B cell (primary cell): ENCODE measurements around the gene KLHL26. TPM values are rescaled to one million over a fixed set of nuclear protein-coding genes. Genes with fewer than 3 reads are reported as not detected.

ENCODE experiments used
- ATAC-seq: fragments of 200-7000 bp; cut with Tn5 transposase; one replicate; pipeline ENCODE4 v1.10.0; 2021; ENCODE audit warnings: low read depth, mild to moderate bottlenecking, moderate number of reproducible peaks, moderate library complexity
- CTCF ChIA-PET: fragments of 350-600 bp; sonication (Branson Sonifier 250); formaldehyde crosslinking; loops from one replicate; lab custom pipeline; 2021; ENCODE audit warnings: antibody characterized with exemption, inconsistent platforms; lab: Charles Lee
- POLR2A ChIA-PET: fragments of 350-600 bp; sonication (Branson Sonifier 250); formaldehyde crosslinking; loops from one replicate; lab custom pipeline; 2021; ENCODE audit warnings: antibody characterized with exemption; lab: Charles Lee
- DNase-seq: peaks from one replicate; pipeline ENCODE4 v3.0.0; 2013
- H2AFZ ChIP-seq: 2 replicates; pipeline ENCODE4 v1.6.1; 2012; ENCODE audit warnings: mild to moderate bottlenecking, low read depth, low read length; ENCODE audit not compliant: insufficient read depth, poor library complexity, severe bottlenecking
- H3K27ac ChIP-seq, 2 donors: 1 replicate in 1 of 2; 2 replicates in 1 of 2; pipeline ENCODE4 v1.5.1; 2012 to 2013; ENCODE audit warnings: low read length in 2 of 2, mild to moderate bottlenecking in 2 of 2, moderate library complexity in 1 of 2
- H3K27me3 ChIP-seq, 4 experiments: fragments of 200-600 bp in 1 of 4; sonication (generic) in 1 of 4; replicated peaks in 1 of 4; 1 replicate in 2 of 4; 2 replicates in 2 of 4; pipeline versions ENCODE4 v1.6.1 to v1.7.0; 2013 to 2016; ENCODE audit warnings: low read length in 3 of 4, mild to moderate bottlenecking in 2 of 4, mixed read lengths in 1 of 4, moderate library complexity in 1 of 4; ENCODE audit not compliant: insufficient read depth in 4 of 4, control insufficient read depth in 3 of 4; ENCODE audit errors: control extremely low read depth in 1 of 4
- H3K36me3 ChIP-seq, 2 experiments: replicated peaks in 1 of 2; 1 replicate in 1 of 2; 2 replicates in 1 of 2; pipeline versions ENCODE4 v1.6.1 to v1.7.1; 2013; ENCODE audit warnings: low read length in 1 of 2; ENCODE audit not compliant: insufficient read depth in 2 of 2, control insufficient read depth in 1 of 2; ENCODE audit errors: control extremely low read depth in 1 of 2, extremely low read depth in 1 of 2
- H3K4me1 ChIP-seq, 2 donors: fragments of 200-600 bp in 1 of 2; sonication (generic) in 1 of 2; 1 replicate in 1 of 2; 2 replicates in 1 of 2; pipeline versions ENCODE4 v1.5.1 to v1.6.1; 2013 to 2017; ENCODE audit warnings: low read length in 2 of 2; ENCODE audit not compliant: control insufficient read depth in 2 of 2, insufficient read depth in 2 of 2
- H3K4me2 ChIP-seq: replicated peaks from 2 replicates; pipeline ENCODE3; 2012; ENCODE audit warnings: mild to moderate bottlenecking, low read depth, low read length; ENCODE audit not compliant: poor library complexity, severe bottlenecking
- H3K4me3 ChIP-seq, 5 experiments: fragments of 200-600 bp in 1 of 5; sonication (generic) in 1 of 5; 1 replicate in 3 of 5; 2 replicates in 2 of 5; pipeline versions ENCODE4 v1.5.1 to v1.7.0; 2011 to 2016; ENCODE audit warnings: low read length in 4 of 5, mild to moderate bottlenecking in 4 of 5, low read depth in 2 of 5, control low read depth in 1 of 5, moderate library complexity in 1 of 5; ENCODE audit not compliant: insufficient read depth in 1 of 5; ENCODE audit errors: control extremely low read depth in 1 of 5, extremely low read depth in 1 of 5
- H3K79me2 ChIP-seq: fragments of 200-600 bp; sonication (generic); one replicate; pipeline ENCODE4 v1.6.0; 2016; ENCODE audit warnings: low read length; ENCODE audit not compliant: control insufficient read depth, insufficient read depth
- H3K9ac ChIP-seq: fragments of 200-600 bp; sonication (generic); 2 replicates; pipeline ENCODE4 v1.6.1; 2017; ENCODE audit warnings: mild to moderate bottlenecking, low read length, moderate library complexity
- H3K9me3 ChIP-seq, 3 donors: one replicate each; pipeline versions ENCODE4 v1.6.1 to v1.7.1; 2013; ENCODE audit warnings: low read length in 2 of 3; ENCODE audit not compliant: control insufficient read depth in 2 of 3, insufficient read depth in 1 of 3; ENCODE audit errors: control extremely low read depth in 1 of 3
- H4K20me1 ChIP-seq: 2 replicates; pipeline ENCODE4 v1.6.0; 2012; ENCODE audit warnings: mild to moderate bottlenecking, low read length; ENCODE audit not compliant: insufficient read depth, control insufficient read depth, poor library complexity, severe bottlenecking
- H3K27ac Mint-ChIP-seq: one replicate; pipeline ENCODE4 v1.8.0; 2021; ENCODE audit warnings: mixed read lengths
- H3K27me3 Mint-ChIP-seq: one replicate; pipeline ENCODE4 v1.8.0; 2021; ENCODE audit warnings: mixed read lengths
- H3K4me1 Mint-ChIP-seq: one replicate; pipeline ENCODE4 v1.8.0; 2021; ENCODE audit warnings: mixed read lengths
- H3K4me3 Mint-ChIP-seq: one replicate; pipeline ENCODE4 v1.8.0; 2021; ENCODE audit warnings: mixed read lengths
- H3K9me3 Mint-ChIP-seq: one replicate; pipeline ENCODE4 v1.8.0; 2022; ENCODE audit warnings: mixed read lengths; ENCODE audit not compliant: insufficient read depth
- CTCF ChIP-seq: fragments of 200-600 bp; IDR thresholded peaks from one replicate; pipeline ENCODE4 v1.8.0; 2022; ENCODE audit warnings: antibody characterized with exemption, mild to moderate bottlenecking
- EZH2 ChIP-seq: IDR thresholded peaks from 2 replicates; pipeline ENCODE4 v1.6.1; 2012; ENCODE audit warnings: borderline replicate concordance, low read depth, mild to moderate bottlenecking, moderate library complexity, low read length; ENCODE audit not compliant: insufficient read depth, poor library complexity, severe bottlenecking
- WGBS: methylation state at CpG from one replicate; pipeline ENCODE4 v1.1.5; 2013; ENCODE audit warnings: missing lambda C conversion rate; ENCODE audit not compliant: insufficient coverage; 5-methylcytosine and 5-hydroxymethylcytosine counted together
- intact Hi-C: fragments of 100-400 bp; cut with micrococcal nuclease; formaldehyde crosslinking; loops from one replicate; pipeline ENCODE4 v1.10.0; 2022
- polyA plus RNA-seq: library from polyadenylated mRNA; depleted of rRNA; stranded (reverse); fragments of >200 nt; gene quantifications from 2 replicates; pipeline ENCODE4 v1.2.3, GENCODE V29; 2012
- total RNA-seq, 2 donors: library from RNA; stranded (reverse); fragments of 120-200 nt in 1 of 2; gene quantifications; 1 replicate in 1 of 2; 2 replicates in 1 of 2; pipeline versions ENCODE4 v1.2.3 to v1.2.4, GENCODE V29; 2013 to 2022

The KLHL26 gene
- total and polyA plus RNA-seq, 2 donors (not counting 1 experiment from before 2014, with no cell fraction given), result 5.0 to 14.6 TPM

DNA sequence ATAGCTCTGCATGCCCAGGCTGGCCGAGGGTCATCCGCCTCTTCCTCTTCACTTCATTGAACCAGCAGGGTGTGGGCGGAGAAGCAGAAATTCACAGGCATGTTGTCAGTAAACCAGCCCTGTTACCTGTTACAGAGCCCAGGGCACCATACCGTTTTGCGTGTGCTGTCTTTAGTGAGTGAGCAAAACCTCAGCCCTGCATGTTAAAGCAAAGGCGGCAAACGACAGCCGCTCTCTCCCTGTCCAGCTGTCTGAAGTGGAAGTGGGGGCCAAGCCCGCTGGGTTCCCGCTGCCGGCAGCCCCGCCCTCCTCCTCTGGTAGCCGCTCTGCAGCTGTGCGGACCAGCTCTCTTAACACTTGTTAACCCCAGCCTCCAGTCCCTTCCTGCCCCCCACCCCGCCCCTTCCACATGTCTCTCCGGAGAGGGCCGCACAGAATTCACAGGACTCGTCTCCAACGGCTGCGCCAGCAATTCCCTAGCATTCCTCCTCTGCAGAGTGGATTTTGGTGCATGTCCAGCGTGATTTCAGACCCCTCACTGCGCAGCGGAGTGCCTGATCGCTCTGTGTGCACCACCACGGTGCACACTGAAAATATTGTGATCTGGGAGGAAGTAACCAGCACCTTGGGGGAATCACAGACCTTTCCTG lies 12.7 kb downstream of the KLHL26 start:
- Histone ChIP-seq H4K20me1 (peaks cover 57% of the 10 kb centered on the region), H3K9me3 (no peaks in the 10 kb centered on the region), H3K9ac (peak overlapping the region; percentile 42), H3K79me2 (peaks cover 49% of the 10 kb centered on the region), H3K27ac (peak overlapping the region in 1 of 2 donors; percentile 29), H3K4me2 (peak overlapping the region; percentile 85), H3K36me3 (no peaks in the 10 kb centered on the region), H3K4me3 (peak overlapping the region in 3 of 5 experiments; percentile 33 to 52 (median 38)), H2AFZ (peak overlapping the region; percentile 41), H3K27me3 (no peaks in the 10 kb centered on the region), H3K4me1 (peaks cover 25 to 28% of the 10 kb centered on the region in 2 donors)
- Mint-ChIP-seq H3K27me3 (no peaks in the 10 kb centered on the region), H3K4me1 (peaks cover 29% of the 10 kb centered on the region), H3K27ac (peak overlapping the region; percentile 67), H3K4me3 (peak overlapping the region; percentile 86), H3K9me3 (no peaks in the 10 kb centered on the region)
- intact Hi-C loops, result no loop called here
- TF ChIP-seq CTCF, result no peak
- TF ChIP-seq EZH2, result no peak
- CTCF ChIA-PET, result no interaction called here
- ATAC-seq (peak; percentile 76), DNase-seq (peak; percentile 47)
- POLR2A ChIA-PET, result no interaction called here
- WGBS, result 14% methylated on average over 25 of the region's 25 CpGs

DNA sequence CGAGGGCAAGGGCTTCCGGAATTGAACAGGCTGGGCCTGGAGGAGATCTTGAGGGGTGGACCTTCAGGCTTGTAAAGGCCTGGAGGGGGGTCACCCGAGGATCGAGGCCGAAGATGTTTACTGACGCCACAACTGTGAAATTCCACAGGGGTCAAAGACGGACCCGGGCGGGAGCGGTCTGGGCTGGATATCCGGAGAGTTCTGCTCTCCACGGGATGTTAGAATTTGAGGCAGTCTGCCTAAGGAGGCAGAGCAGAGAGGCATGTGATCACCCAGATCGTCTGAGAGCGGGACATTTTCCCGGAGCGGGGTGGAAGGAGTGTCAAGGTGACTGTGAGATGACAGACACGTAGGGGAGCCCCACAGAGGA lies 13.2 kb downstream of the KLHL26 start:
- POLR2A ChIA-PET, result no interaction called here
- peak overlapping the region; percentile 85 for H3K4me2 ChIP-seq

More for the DNA sequence above, 13.2 kb downstream of the KLHL26 start:
- no peaks in the 10 kb centered on the region for H3K9me3 Mint-ChIP-seq
- no peak for TF ChIP-seq CTCF
- TF ChIP-seq EZH2, result no peak
- no peaks in the 10 kb centered on the region for H3K27me3 Mint-ChIP-seq
- Histone ChIP-seq H3K27ac (peak overlapping the region in 1 of 2 donors; percentile 29), H4K20me1 (peaks cover 55% of the 10 kb centered on the region), H3K27me3 (no peaks in the 10 kb centered on the region), H3K9me3 (no peaks in the 10 kb centered on the region), H3K9ac (peak overlapping the region; percentile 42), H3K4me3 (peak overlapping the region in 3 of 5 experiments; percentile 33 to 52 (median 38)), H2AFZ (peak overlapping the region; percentile 41), H3K4me1 (peaks cover 20 to 23% of the 10 kb centered on the region in 2 donors), H3K79me2 (peaks cover 49% of the 10 kb centered on the region), H3K36me3 (no peaks in the 10 kb centered on the region)
- DNase-seq (no peak), ATAC-seq (no peak)
- peak overlapping the region; percentile 67 for H3K27ac Mint-ChIP-seq
- 43% methylated on average over 17 of the region's 17 CpGs for WGBS
- intact Hi-C loops, result no loop called here
- peaks cover 26% of the 10 kb centered on the region for H3K4me1 Mint-ChIP-seq
- peak overlapping the region; percentile 86 for H3K4me3 Mint-ChIP-seq
- CTCF ChIA-PET, result no interaction called here
